ENCODE results near the gene NUBP2.

NUBP2 gene

GRCh38 chr16:1772362-1772907, 10.3 kb upstream of the NUBP2 start, which contains the start of gene EME2:
Gene EME2 (plus strand): TSS chr16:1772810. CDS start chr16:1773228, 418 bp downstream.
- DNase-seq (ENCODE audit: low read depth), result peak; percentile 54
- peak within 1 kb of the TSS; percentile 98 for H3K4me3 ChIP-seq (ENCODE audit: low read depth, low read length)
- no peak for TF ChIP-seq CTCF (IDR thresholded peaks at IDR 0.05; ENCODE audit: insufficient read depth, low read depth, low read length, missing control alignments)

- DNase-seq (ENCODE audit: low read depth), result peak; percentile 92
- H3K4me3 ChIP-seq (ENCODE audit: low read depth, low read length), result peak within 1 kb of the TSS; percentile 98
- peak; percentile 82 for TF ChIP-seq CTCF (IDR thresholded peaks at IDR 0.05; ENCODE audit: insufficient read depth, low read depth, low read length, missing control alignments)
Measured at GRCh38 chr16:1772908-1773702, 9.7 kb upstream of the NUBP2 start, which contains the start of gene MRPS34. Gene MRPS34 (minus strand): TSS chr16:1773134. CDS start chr16:1773119, 15 bp downstream.

GRCh38 chr16:1773703-1774447, 8.9 kb upstream of the NUBP2 start:
- H3K4me3 ChIP-seq (ENCODE audit: low read depth, low read length), result peak overlapping the region; percentile 98
- TF ChIP-seq CTCF (IDR thresholded peaks at IDR 0.05; ENCODE audit: insufficient read depth, low read depth, low read length, missing control alignments), result no peak
- DNase-seq (ENCODE audit: low read depth), result no peak

- H3K4me3 ChIP-seq (ENCODE audit: low read depth, low read length), result peak overlapping the region; percentile 98
- TF ChIP-seq CTCF (IDR thresholded peaks at IDR 0.05; ENCODE audit: insufficient read depth, low read depth, low read length, missing control alignments), result no peak
- DNase-seq (ENCODE audit: low read depth), result no peak
Measured at GRCh38 chr16:1774448-1774780, 8.3 kb upstream of the NUBP2 start.

- DNase-seq (ENCODE audit: low read depth), result no peak
- TF ChIP-seq CTCF (IDR thresholded peaks at IDR 0.05; ENCODE audit: insufficient read depth, low read depth, low read length, missing control alignments), result no peak
- no peak overlapping the region for H3K4me3 ChIP-seq (ENCODE audit: low read depth, low read length)
Measured at GRCh38 chr16:1775006-1775845, 7.5 kb upstream of the NUBP2 start.
